Peyer's patch (tissue), 4 donors: ENCODE measurements around the gene SBF2. TPM values are rescaled to one million over a fixed set of nuclear protein-coding genes. Genes with fewer than 3 reads are reported as not detected.
"Not testable (repeated sequence)": the region's sequence is repeated elsewhere in the genome, so short reads cannot be mapped to it uniquely, and the experiment has no call there.

Experiments
- DNase-seq, 3 donors: peaks; one replicate each; pipeline ENCODE4 v3.0.0-alpha.2; 2017 to 2019
- H3K27ac ChIP-seq, 4 donors: fragments of 200-600 bp; sonication (generic); one replicate each; pipeline ENCODE4 v1.5.1; 2016 to 2019
- H3K27me3 ChIP-seq, 2 donors: fragments of 200-600 bp; sonication (generic); one replicate each; pipeline ENCODE4 v1.5.1; 2019
- H3K36me3 ChIP-seq, 3 donors: fragments of 200-600 bp; sonication (generic); one replicate each; pipeline ENCODE4 v1.5.1; 2016 to 2019
- H3K4me1 ChIP-seq, 4 donors: fragments of 200-600 bp; sonication (generic); one replicate each; pipeline ENCODE4 v1.5.1; 2016 to 2019
- H3K4me3 ChIP-seq, 4 donors: fragments of 200-600 bp; sonication (generic); 1 replicate in 3 of 4; 2 replicates in 1 of 4; pipeline ENCODE4 v1.5.1; 2016 to 2019; ENCODE audit warnings: mild to moderate bottlenecking in 1 of 4
- H3K9me3 ChIP-seq, 4 donors: fragments of 200-600 bp; sonication (generic); one replicate each; pipeline ENCODE4 v1.5.1; 2016 to 2019; ENCODE audit warnings: mild to moderate bottlenecking in 1 of 4
- POLR2A ChIP-seq, 2 donors: fragments of 450-650 bp; IDR thresholded peaks; one replicate each; pipeline ENCODE4 v1.5.1; 2017; ENCODE audit warnings: antibody characterized with exemption in 2 of 2, mild to moderate bottlenecking in 2 of 2, moderate library complexity in 2 of 2
- total RNA-seq, 4 donors: library from RNA; depleted of rRNA; stranded (reverse); fragments of >200 nt; gene quantifications; one replicate each; pipeline ENCODE4 v1.1.0, GENCODE V29; 2016
- TF ChIP-seq, protein P1 (sequence below), 6 experiments: fragments of 450-650 bp in 4 of 6; fragments of 200-600 bp in 2 of 6; sonication (generic) in 1 of 6; IDR thresholded peaks; one replicate each; pipeline ENCODE4 v1.5.1; 2017 to 2019; ENCODE audit warnings: antibody characterized with exemption in 6 of 6, mild to moderate bottlenecking in 3 of 6, moderate library complexity in 1 of 6

SBF2 gene
- total RNA-seq, 4 donors from 2014 or later, result 52.7 to 70.1 (median 56.7) TPM

GRCh38 chr11:10091314-10092045, 202.5 kb downstream of the SBF2 start:
- no peaks in the 10 kb centered on the region for H3K27me3 ChIP-seq
- TF ChIP-seq, protein P1, sequence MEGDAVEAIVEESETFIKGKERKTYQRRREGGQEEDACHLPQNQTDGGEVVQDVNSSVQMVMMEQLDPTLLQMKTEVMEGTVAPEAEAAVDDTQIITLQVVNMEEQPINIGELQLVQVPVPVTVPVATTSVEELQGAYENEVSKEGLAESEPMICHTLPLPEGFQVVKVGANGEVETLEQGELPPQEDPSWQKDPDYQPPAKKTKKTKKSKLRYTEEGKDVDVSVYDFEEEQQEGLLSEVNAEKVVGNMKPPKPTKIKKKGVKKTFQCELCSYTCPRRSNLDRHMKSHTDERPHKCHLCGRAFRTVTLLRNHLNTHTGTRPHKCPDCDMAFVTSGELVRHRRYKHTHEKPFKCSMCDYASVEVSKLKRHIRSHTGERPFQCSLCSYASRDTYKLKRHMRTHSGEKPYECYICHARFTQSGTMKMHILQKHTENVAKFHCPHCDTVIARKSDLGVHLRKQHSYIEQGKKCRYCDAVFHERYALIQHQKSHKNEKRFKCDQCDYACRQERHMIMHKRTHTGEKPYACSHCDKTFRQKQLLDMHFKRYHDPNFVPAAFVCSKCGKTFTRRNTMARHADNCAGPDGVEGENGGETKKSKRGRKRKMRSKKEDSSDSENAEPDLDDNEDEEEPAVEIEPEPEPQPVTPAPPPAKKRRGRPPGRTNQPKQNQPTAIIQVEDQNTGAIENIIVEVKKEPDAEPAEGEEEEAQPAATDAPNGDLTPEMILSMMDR (IDR thresholded peaks at IDR 0.05), result no peak
- TF ChIP-seq POLR2A (IDR thresholded peaks at IDR 0.05), result no peak
- no peak for DNase-seq
- H3K4me1 ChIP-seq, result no peaks in the 10 kb centered on the region
- no peak overlapping the region for H3K4me3 ChIP-seq
- H3K27ac ChIP-seq, result no peak overlapping the region
- no peaks in the 10 kb centered on the region for H3K9me3 ChIP-seq
- no peaks in the 10 kb centered on the region for H3K36me3 ChIP-seq

DNA sequence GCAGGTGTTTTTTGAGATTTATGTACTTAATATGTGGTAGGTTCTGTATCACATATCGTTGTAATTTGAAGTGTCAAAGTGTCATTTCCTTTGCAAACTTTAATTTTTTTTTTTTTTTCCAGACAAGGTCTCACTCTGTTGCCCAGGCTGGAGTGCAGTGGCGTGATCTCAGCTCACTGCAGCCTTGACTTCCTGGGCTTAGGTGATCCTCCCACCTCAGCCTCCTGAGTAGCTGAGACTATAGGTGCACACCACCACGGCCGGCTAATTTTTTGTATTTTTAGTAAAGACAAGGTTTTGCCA, 206.1 kb downstream of the SBF2 start:
- not testable (repeated sequence) for H3K27ac ChIP-seq, H3K4me1 ChIP-seq, H3K27me3 ChIP-seq, DNase-seq, H3K9me3 ChIP-seq, H3K4me3 ChIP-seq, H3K36me3 ChIP-seq

DNA sequence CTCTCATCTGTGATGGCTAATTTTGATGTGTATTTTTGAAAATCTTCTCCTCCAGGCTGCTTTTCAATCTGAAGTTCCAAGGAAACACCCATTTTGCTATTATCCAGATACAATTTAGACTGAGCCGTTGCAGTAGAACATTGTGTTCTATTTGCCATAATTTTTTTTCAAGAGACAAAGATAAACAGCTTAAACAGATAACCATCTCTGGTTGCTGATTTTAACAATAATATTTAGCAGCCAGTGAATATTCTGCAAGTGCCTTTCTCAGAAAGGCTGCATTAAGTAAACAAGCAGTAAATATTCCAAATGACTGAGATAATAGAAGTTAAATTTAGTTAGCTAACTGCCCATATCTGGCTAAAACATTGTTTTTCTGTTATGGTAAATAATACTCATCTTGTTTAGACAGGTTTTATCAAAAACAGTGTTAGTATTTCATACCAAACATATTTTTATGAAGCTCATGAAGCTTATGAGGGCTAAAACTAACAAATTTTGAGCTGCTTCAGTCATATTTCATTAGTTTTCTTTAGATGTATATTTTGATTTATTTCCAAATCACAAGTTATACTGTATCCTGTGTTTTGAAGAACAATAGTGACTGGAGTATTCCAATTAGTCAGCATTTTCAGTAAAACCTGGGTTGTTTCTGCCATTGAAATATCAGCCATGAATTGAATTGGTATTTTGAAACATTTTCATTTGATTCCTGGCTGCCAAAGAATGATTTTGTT, 206.7 kb downstream of the SBF2 start:
- no peaks in the 10 kb centered on the region for H3K9me3 ChIP-seq
- H3K27ac ChIP-seq, result peak overlapping the region in 2 of 4 donors; percentile 16 to 57
- DNase-seq, result no peak
- H3K36me3 ChIP-seq, result no peaks in the 10 kb centered on the region
- H3K4me1 ChIP-seq, result no peaks in the 10 kb centered on the region
- H3K4me3 ChIP-seq, result no peak overlapping the region
- TF ChIP-seq, protein P1 (IDR thresholded peaks at IDR 0.05), result no peak
- TF ChIP-seq POLR2A (IDR thresholded peaks at IDR 0.05), result no peak
- H3K27me3 ChIP-seq, result no peaks in the 10 kb centered on the region

GRCh38 chr11:10080138-10080537, 213.9 kb downstream of the SBF2 start:
- Histone ChIP-seq H3K4me1 (no peaks in the 10 kb centered on the region), H3K36me3 (no peaks in the 10 kb centered on the region), H3K9me3 (peaks cover 0 to 15% (median 0%) of the 10 kb centered on the region in 4 donors), H3K4me3 (no peak overlapping the region), H3K27ac (no peak overlapping the region), H3K27me3 (no peaks in the 10 kb centered on the region)
- no peak for DNase-seq
- no peak for TF ChIP-seq POLR2A (IDR thresholded peaks at IDR 0.05)
- TF ChIP-seq, protein P1 (IDR thresholded peaks at IDR 0.05), result no peak

DNA sequence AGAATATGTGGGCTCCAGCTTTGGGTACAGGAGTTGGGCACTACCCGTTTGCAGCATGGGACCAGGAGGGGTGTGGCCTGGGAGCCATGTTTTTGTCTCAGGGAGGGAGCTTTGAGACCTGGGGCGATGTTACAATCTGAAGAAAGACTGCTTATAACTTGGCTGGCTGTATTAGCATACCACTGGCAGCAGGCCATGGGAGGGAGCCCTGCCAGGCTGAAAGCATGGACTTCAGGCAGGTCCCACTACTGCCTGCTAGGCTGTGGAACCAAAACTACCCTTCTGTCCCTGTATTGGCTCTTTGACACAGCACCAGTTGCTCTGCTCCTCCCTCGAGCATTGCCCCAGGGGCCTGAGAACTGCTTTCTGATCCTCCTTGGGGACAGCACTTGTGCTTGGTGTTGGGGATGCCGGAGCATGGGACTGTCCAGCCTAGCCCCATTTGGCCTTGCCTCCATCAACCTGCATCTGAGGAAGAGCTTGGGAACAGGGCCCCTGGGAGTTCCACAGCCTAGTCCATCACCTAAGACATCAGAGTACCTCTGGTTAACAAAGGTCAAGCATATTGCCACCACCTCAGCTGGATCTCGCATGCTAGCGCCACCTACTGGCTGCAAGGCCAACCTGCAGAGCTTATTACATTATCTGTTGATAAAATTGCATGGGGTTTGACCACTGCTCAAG, 217.4 kb downstream of the SBF2 start:
- DNase-seq, result peak in 2 of 3 donors; percentile 32 to 60
- no peaks in the 10 kb centered on the region for H3K36me3 ChIP-seq
- no peak overlapping the region for H3K27ac ChIP-seq
- no peak overlapping the region for H3K4me3 ChIP-seq
- peaks cover 0 to 15% (median 0%) of the 10 kb centered on the region in 4 donors for H3K9me3 ChIP-seq
- H3K4me1 ChIP-seq, result no peaks in the 10 kb centered on the region
- TF ChIP-seq, protein P1 (IDR thresholded peaks at IDR 0.05), result peak in 5 of 6 experiments; percentile 14 to 58 (median 39)
- no peak for TF ChIP-seq POLR2A (IDR thresholded peaks at IDR 0.05)
- no peaks in the 10 kb centered on the region for H3K27me3 ChIP-seq

- Histone ChIP-seq H3K27me3 (no peaks in the 10 kb centered on the region), H3K4me1 (no peaks in the 10 kb centered on the region), H3K4me3 (no peak overlapping the region), H3K36me3 (no peaks in the 10 kb centered on the region), H3K27ac (no peak overlapping the region), H3K9me3 (peaks cover 0 to 13% (median 0%) of the 10 kb centered on the region in 4 donors)
- no peak for DNase-seq
- TF ChIP-seq, protein P1 (IDR thresholded peaks at IDR 0.05), result no peak
- no peak for TF ChIP-seq POLR2A (IDR thresholded peaks at IDR 0.05)
These were observed 218.9 kb downstream of the SBF2 start for GRCh38 chr11:10075141-10075540.
